ENCODE results near the gene METTL17.

METTL17 gene

GRCh38 chr14:21025371-21026273 is 35.8 kb downstream of the METTL17 start:
- H3K36me3 Mint-ChIP-seq (ENCODE audit: low read depth) = no peaks in the 10 kb centered on the region
- peaks cover 17% of the 10 kb centered on the region for H3K4me1 Mint-ChIP-seq (ENCODE audit: low read depth)
- peak overlapping the region; percentile 72 for H3K4me3 Mint-ChIP-seq
- H3K27ac Mint-ChIP-seq = no peak overlapping the region
- no peaks in the 10 kb centered on the region for H3K9me3 Mint-ChIP-seq
- DNase-seq = no peak
- H3K27me3 Mint-ChIP-seq = peaks cover 5% of the 10 kb centered on the region

- Mint-ChIP-seq H3K36me3 (ENCODE audit: low read depth) (no peaks in the 10 kb centered on the region), H3K27me3 (peaks cover 5% of the 10 kb centered on the region), H3K4me3 (no peak overlapping the region), H3K4me1 (ENCODE audit: low read depth) (peaks cover 17% of the 10 kb centered on the region), H3K27ac (no peak overlapping the region), H3K9me3 (no peaks in the 10 kb centered on the region)
- no peak for DNase-seq
Measured at GRCh38 chr14:21026274-21026987, 36.7 kb downstream of the METTL17 start.

GRCh38 chr14:21026988-21027315 is 37.2 kb downstream of the METTL17 start:
- H3K4me1 Mint-ChIP-seq (ENCODE audit: low read depth) = peaks cover 17% of the 10 kb centered on the region
- no peaks in the 10 kb centered on the region for H3K36me3 Mint-ChIP-seq (ENCODE audit: low read depth)
- no peaks in the 10 kb centered on the region for H3K9me3 Mint-ChIP-seq
- no peak overlapping the region for H3K27ac Mint-ChIP-seq
- peaks cover 5% of the 10 kb centered on the region for H3K27me3 Mint-ChIP-seq
- H3K4me3 Mint-ChIP-seq = no peak overlapping the region
- no peak for DNase-seq

- H3K4me1 Mint-ChIP-seq (ENCODE audit: low read depth) = peaks cover 3% of the 10 kb centered on the region
- H3K27me3 Mint-ChIP-seq = no peaks in the 10 kb centered on the region
- H3K9me3 Mint-ChIP-seq = no peaks in the 10 kb centered on the region
- H3K4me3 Mint-ChIP-seq = no peak within 1 kb of the TSS
- no peak within 1 kb of the TSS for H3K27ac Mint-ChIP-seq
- no peak for DNase-seq
- no peaks in the 10 kb centered on the region for H3K36me3 Mint-ChIP-seq (ENCODE audit: low read depth)
Measured at GRCh38 chr14:21029917-21030316, 40.1 kb downstream of the METTL17 start, which contains the start of gene TPPP2. TPPP2 (plus strand) TSS chr14:21030217; CDS start chr14:21030582, 365 bp downstream.

- Mint-ChIP-seq H3K4me3 (no peak overlapping the region), H3K9me3 (no peaks in the 10 kb centered on the region), H3K27ac (no peak overlapping the region), H3K27me3 (no peaks in the 10 kb centered on the region), H3K4me1 (ENCODE audit: low read depth) (no peaks in the 10 kb centered on the region), H3K36me3 (ENCODE audit: low read depth) (no peaks in the 10 kb centered on the region)
- no peak for DNase-seq
Measured at GRCh38 chr14:21030531-21030930, 40.8 kb downstream of the METTL17 start.

- Mint-ChIP-seq H3K4me1 (ENCODE audit: low read depth) (no peaks in the 10 kb centered on the region), H3K27me3 (no peaks in the 10 kb centered on the region), H3K4me3 (no peak overlapping the region), H3K36me3 (ENCODE audit: low read depth) (no peaks in the 10 kb centered on the region), H3K9me3 (no peaks in the 10 kb centered on the region), H3K27ac (no peak overlapping the region)
- DNase-seq = no peak
Measured at GRCh38 chr14:21032326-21033132, 42.7 kb downstream of the METTL17 start.

GRCh38 chr14:21033133-21033698 is 43.4 kb downstream of the METTL17 start:
- DNase-seq = no peak
- Mint-ChIP-seq H3K4me3 (no peak overlapping the region), H3K4me1 (ENCODE audit: low read depth) (no peaks in the 10 kb centered on the region), H3K27me3 (no peaks in the 10 kb centered on the region), H3K36me3 (ENCODE audit: low read depth) (no peaks in the 10 kb centered on the region), H3K9me3 (no peaks in the 10 kb centered on the region), H3K27ac (no peak overlapping the region)

GRCh38 chr14:21034707-21035106 is 44.9 kb downstream of the METTL17 start, which contains the start of gene RNASE13:
RNASE13 (minus strand) TSS chr14:21034807; CDS start chr14:21034288, 519 bp downstream.
- Mint-ChIP-seq H3K36me3 (ENCODE audit: low read depth) (no peaks in the 10 kb centered on the region), H3K9me3 (no peaks in the 10 kb centered on the region), H3K4me1 (ENCODE audit: low read depth) (no peaks in the 10 kb centered on the region), H3K4me3 (no peak within 1 kb of the TSS), H3K27ac (no peak within 1 kb of the TSS), H3K27me3 (no peaks in the 10 kb centered on the region)
- DNase-seq = no peak

GRCh38 chr14:21036751-21037150 is 47.0 kb downstream of the METTL17 start:
- Mint-ChIP-seq H3K27ac (no peak overlapping the region), H3K27me3 (no peaks in the 10 kb centered on the region), H3K9me3 (no peaks in the 10 kb centered on the region), H3K4me3 (no peak overlapping the region), H3K36me3 (ENCODE audit: low read depth) (no peaks in the 10 kb centered on the region), H3K4me1 (ENCODE audit: low read depth) (no peaks in the 10 kb centered on the region)
- DNase-seq = no peak

GRCh38 chr14:21037156-21037555 is 47.4 kb downstream of the METTL17 start:
- no peaks in the 10 kb centered on the region for H3K9me3 Mint-ChIP-seq
- H3K27me3 Mint-ChIP-seq = no peaks in the 10 kb centered on the region
- no peak overlapping the region for H3K27ac Mint-ChIP-seq
- no peaks in the 10 kb centered on the region for H3K4me1 Mint-ChIP-seq (ENCODE audit: low read depth)
- DNase-seq = no peak
- no peaks in the 10 kb centered on the region for H3K36me3 Mint-ChIP-seq (ENCODE audit: low read depth)
- no peak overlapping the region for H3K4me3 Mint-ChIP-seq

- no peak overlapping the region for H3K4me3 Mint-ChIP-seq
- DNase-seq = no peak
- no peaks in the 10 kb centered on the region for H3K4me1 Mint-ChIP-seq (ENCODE audit: low read depth)
- no peaks in the 10 kb centered on the region for H3K9me3 Mint-ChIP-seq
- H3K27me3 Mint-ChIP-seq = peaks cover 8% of the 10 kb centered on the region
- H3K36me3 Mint-ChIP-seq (ENCODE audit: low read depth) = no peaks in the 10 kb centered on the region
- H3K27ac Mint-ChIP-seq = no peak overlapping the region
Measured at GRCh38 chr14:21038441-21039422, 49.0 kb downstream of the METTL17 start.

- H3K36me3 Mint-ChIP-seq (ENCODE audit: low read depth) = no peaks in the 10 kb centered on the region
- peaks cover 10% of the 10 kb centered on the region for H3K27me3 Mint-ChIP-seq
- no peak overlapping the region for H3K27ac Mint-ChIP-seq
- DNase-seq = no peak
- peaks cover 7% of the 10 kb centered on the region for H3K4me1 Mint-ChIP-seq (ENCODE audit: low read depth)
- H3K4me3 Mint-ChIP-seq = no peak overlapping the region
- no peaks in the 10 kb centered on the region for H3K9me3 Mint-ChIP-seq
Measured at GRCh38 chr14:21039585-21040369, 50.0 kb downstream of the METTL17 start.

Measured in activated T-cell treated with anti-CD3 and anti-CD28 coated beads, Interleukin-2, amount 50 U/mL, for 24 hours (primary cell).